HG02840 (cell line): ENCODE results near the gene COQ9.

ENCODE experiments used
- ATAC-seq: cut with Tn5 transposase; IDR thresholded peaks from one replicate; pipeline ENCODE4 v1.9.1; 2021; ENCODE audit warnings: mild to moderate bottlenecking, moderate library complexity, moderate number of reproducible peaks; ENCODE audit not compliant: unreplicated experiment, low FRiP score

COQ9 gene

DNA sequence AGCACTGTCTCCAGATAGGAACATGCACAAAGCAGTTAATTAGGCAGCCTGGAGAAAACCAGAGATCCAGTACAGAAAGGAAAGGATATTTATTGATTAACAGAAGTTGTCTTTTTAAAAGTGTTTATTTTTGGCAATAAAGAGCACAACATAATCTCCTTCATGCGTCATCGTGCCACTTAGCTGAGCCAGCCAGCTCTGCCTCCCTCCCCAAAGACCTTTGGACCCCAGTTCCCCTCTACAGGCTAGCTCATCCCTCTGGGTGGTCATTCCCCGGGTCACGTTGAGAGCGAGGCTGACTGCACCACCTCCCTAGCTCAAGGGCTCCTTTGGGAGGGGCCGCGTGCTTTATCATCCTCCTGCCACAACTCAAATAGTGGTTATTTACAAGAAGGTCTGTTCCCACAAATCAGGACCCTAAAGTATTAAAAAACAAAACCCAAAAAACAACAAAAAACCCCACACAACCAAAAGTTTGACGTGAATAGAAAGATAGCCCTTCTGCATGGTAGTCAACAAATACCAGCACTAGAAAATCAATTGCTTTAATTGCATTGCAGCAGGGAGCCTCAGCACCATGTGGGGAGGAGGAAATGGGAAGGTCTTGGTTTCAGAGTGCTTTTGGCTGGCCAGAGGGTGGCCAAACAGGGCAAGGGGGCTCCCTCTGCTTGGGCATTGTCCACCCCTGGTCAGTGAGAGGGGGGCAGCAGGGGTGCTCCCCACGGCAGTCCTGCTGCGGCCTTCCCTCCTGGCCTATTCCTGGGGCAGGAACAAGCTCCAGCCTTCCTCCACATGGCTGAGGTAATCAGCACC lies 24.8 kb downstream of the COQ9 start:
- no peak for ATAC-seq

DNA sequence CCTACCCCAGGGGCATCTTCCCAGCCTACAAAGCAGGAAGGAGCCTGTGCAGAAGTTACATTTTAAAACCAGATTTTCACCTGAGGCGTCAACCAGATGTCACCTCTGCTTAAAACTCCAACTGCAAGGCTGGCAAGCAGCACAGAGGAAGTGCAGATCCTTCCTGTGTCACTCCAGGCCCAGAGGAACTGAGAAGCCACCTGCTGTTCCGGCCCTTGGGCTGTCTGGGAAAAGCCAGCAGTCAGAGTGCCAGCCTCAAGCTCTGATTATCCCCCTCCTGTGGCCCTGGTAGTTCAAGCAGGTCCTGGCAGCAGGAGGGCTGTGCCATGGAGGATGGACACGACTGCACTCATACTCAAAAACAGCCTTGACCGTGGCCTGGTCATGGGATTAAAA lies 25.4 kb downstream of the COQ9 start:
- no peak for ATAC-seq

DNA sequence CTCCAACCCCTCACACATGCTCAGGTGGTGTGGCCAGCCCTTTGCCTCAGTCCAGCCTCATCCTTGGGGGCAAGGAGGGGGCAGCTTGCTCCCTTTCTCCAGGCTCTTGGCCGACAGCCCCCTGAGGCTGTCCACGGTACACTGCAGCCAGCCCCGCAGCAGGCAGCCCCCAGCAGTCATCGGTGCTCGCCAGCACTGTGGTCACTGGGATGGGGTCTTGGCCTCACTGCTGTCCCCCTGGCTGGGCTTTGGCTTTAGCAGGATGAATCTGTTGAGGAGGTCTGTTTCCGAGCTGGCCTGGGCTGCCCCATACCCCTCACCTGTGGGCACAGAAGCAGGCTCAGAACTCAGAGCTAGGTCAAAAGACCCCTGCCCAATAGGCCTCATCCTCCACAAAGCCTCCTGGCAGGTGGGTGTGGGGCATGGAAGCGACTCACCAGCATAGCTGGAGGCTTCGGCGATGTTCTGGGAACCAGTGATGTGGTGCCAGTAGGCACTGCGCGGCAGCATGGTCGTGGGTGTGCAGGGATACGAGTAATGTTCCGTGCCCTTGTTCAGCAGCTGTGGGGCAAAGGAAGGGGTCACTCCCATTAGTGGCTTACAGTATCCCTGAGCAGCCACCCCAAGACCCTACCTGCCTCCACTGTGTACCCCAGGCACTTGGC lies 26.0 kb downstream of the COQ9 start:
- ATAC-seq = no peak

DNA sequence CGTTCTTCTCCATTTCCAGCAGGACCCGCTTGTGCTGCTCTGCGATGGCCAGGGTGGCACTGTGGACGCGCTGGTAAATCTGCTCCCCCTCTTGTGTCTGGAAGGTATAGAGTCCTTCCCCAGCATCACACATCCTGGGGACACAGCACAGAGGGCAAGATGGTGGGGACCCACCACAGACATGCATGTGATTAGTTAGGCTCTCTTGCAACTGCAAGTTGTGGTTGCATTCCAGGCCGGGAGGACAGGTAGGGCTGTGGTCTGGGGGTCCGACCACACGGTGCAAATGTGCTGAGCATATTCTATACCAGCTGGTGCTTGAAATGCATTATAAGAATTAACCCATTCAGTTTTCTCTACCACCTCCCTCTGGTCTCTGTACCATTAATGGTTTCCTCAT lies 26.6 kb downstream of the COQ9 start:
- ATAC-seq = no peak

- ATAC-seq = no peak
Measured at GRCh38 chr16:57474671-57475661, 27.7 kb downstream of the COQ9 start.

DNA sequence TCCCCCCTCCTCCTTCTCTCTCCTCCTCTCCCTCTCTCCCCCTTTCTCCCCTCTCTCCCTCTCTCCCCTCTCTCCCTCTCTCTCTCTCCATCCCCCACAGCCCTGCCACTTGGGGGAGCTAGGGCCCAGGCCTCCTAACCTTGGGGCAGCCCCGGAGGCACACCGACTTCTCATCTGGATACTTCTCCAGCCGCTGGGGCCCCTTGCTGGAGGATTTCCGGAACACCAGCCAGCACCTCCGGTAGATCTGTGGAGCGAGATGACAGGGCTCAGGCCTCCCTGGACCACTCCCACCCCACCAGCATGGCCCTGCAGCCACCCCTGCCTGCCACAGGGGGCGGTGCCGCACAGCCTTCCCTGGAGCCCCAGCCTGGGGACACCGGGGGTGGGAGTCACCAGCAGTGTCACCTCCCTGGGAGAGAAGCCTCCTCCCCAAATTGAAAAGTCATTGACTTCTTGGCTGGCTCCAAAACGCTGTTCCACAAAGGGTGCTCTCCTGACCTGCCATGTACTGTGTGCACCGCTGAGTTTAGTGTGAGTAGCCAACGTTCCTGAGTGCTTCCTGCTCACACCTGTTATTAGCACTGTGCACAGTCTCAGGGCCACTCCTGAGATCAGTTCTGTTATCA lies 28.5 kb downstream of the COQ9 start:
- ATAC-seq = peak; percentile 61

DNA sequence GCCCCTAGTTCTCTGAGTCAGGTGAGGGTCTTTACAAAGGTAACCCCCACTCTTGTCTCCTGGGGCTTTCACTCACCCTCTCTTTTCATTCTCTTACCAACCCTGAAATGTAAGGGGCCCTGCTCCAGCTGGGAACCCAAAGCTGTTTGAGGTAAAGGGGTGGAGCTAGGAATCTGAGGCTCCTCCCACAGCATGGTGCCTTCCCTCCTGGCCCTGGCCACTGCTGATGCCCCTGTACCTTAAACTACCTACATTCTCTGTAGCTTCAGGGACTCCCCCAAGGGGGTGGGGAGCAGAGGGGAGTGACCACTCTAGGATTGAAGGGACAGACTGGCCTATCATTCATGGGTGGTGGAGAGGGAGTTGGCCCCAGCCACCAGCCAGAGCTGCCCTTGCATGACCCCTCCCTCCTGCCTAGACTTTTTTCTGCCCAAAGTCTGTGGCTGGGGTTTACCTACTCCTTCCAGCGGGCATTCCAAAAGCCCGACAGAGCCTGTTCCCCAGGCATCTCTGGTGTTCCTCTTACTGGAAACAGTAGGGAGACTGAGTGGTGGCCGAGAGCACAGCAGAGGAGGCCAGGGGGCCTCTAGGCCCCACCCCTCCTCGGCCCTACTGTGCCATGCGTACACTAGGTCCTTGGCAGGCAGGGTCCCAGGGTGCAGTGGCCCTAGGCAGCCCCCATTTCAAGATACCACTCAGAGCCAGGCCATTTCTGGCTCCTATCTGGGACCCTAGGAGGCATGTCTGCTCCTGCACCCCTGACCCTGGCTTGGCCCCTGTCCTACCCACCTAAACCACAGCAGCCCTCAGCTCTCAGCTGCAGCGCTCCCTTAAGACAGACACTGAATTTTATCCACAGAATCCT lies 29.5 kb downstream of the COQ9 start:
- no peak for ATAC-seq

- no peak for ATAC-seq
Measured at GRCh38 chr16:57477531-57478202, 30.4 kb downstream of the COQ9 start.

GRCh38 chr16:57478396-57479204 lies 31.3 kb downstream of the COQ9 start:
- ATAC-seq = no peak

DNA sequence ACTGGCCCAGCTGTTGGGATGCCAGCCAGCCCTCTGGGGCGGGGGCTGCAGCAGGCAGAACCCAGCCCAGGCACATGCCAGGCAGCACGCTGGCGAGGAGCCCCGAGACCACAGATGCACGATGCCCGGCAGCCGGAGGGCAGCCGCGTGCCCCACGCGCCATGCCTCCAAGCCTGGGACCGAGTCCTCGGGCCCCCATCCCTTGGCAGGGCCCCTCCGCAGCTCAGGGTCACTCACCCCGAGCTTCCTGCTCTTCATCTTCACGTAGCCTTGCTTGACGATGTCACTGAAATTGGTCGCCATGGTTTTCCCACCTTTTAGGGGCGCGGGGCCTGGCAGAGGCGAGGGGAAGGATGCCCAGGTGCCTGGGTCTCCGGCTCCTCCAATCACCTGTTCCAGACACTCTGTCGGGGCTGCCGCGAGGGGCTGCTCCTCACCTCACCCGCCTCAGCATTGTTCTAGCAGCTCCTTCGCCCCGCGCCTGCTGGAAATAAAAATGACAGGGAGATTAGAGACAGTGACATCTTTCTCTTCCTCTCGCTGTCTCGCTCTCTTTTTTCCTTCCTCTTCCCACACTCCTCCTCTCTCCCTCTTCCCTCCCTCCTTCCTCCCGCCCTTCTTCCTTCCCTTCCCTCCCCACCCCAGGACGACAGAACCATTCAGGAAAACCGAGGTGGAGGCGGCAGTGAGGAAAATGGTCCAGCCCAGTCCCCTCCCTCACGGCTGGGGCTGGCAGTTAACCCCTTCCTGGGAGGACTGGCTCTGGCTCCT lies 32.1 kb downstream of the COQ9 start:
- ATAC-seq = no peak

GRCh38 chr16:57479976-57480753 lies 32.9 kb downstream of the COQ9 start:
- ATAC-seq = no peak

GRCh38 chr16:57480754-57481230 lies 33.5 kb downstream of the COQ9 start:
- no peak for ATAC-seq

GRCh38 chr16:57481421-57481820 lies 34.1 kb downstream of the COQ9 start:
- no peak for ATAC-seq

GRCh38 chr16:57482845-57483545 lies 35.7 kb downstream of the COQ9 start:
- no peak for ATAC-seq

DNA sequence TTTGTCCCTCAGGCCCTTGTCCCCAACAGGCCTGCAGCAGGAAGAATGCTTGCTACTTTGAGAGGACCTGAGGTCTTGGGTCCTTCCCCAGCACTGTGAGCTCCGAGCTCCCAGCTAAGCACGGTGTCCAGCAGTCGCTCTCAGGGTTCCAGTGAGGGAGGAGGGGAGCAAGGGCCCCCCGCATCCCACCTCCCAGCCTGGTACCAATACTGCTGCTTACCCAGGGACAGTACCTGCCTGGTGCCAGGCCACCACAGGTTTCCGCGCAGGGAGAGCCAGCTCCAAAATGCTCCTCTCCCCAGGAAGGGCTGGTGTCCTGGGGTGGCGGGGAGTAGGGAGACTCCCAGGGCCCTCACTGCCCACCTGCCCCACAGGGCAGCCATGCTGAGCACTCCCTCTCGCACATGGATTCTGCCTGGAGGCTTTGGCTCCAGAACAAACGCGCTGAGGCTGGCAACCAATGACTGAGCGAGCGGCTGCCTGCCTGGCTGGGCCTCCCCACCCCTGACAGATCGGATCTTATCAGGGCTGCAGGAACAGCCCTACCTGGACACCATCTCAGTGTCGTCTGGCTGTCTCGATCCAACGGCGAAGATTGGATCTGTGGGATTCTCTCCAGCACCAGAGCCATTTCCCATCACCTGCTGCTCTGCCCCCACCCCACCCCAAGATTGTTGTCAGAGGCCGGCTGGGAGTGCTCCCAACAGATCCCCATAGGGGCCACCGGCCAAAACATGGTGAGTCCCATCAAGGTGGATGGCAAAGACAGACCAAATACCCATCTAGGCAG lies 36.6 kb downstream of the COQ9 start:
- no peak for ATAC-seq
